Stimulated activated naive CD4-positive, alpha-beta T cell (primary cell): ENCODE measurements around the gene ENAH.
A peak's percentile ranks its signal among the peaks of the same experiment; 100 is the strongest.

Experiments
- DNase-seq, 6 experiments: peaks; one replicate each; lab custom pipeline; 2025; lab: John Stamatoyannopoulos, UW

The ENAH gene

GRCh38 chr1:225559902-225560301 lies 93.0 kb downstream of the ENAH start:
- no peak for DNase-seq

GRCh38 chr1:225559326-225559725 lies 93.6 kb downstream of the ENAH start:
- DNase-seq = no peak

- no peak for DNase-seq
These were observed 96.2 kb downstream of the ENAH start for GRCh38 chr1:225556694-225557093.

- no peak for DNase-seq
These were observed 97.1 kb downstream of the ENAH start for GRCh38 chr1:225555821-225556220.

- peak in 3 of 6 experiments; percentile 8 to 35 (median 30) for DNase-seq
These were observed 98.6 kb downstream of the ENAH start for GRCh38 chr1:225554216-225554812.

GRCh38 chr1:225549821-225550220 lies 103.1 kb downstream of the ENAH start:
- no peak for DNase-seq

GRCh38 chr1:225548140-225548857 lies 104.6 kb downstream of the ENAH start:
- no peak for DNase-seq

GRCh38 chr1:225545649-225546048 lies 107.3 kb downstream of the ENAH start:
- DNase-seq = no peak

- DNase-seq = no peak
These were observed 108.0 kb downstream of the ENAH start for GRCh38 chr1:225544924-225545323.

- no peak for DNase-seq
These were observed 108.7 kb downstream of the ENAH start for GRCh38 chr1:225544263-225544662.

- DNase-seq = no peak
These were observed 109.6 kb downstream of the ENAH start for GRCh38 chr1:225543350-225543749.

GRCh38 chr1:225541383-225541782 lies 111.5 kb downstream of the ENAH start:
- no peak for DNase-seq

GRCh38 chr1:225539575-225539974 lies 113.3 kb downstream of the ENAH start:
- DNase-seq = no peak

- no peak for DNase-seq
These were observed 113.9 kb downstream of the ENAH start for GRCh38 chr1:225539069-225539468.

GRCh38 chr1:225537554-225538251 lies 115.2 kb downstream of the ENAH start:
- no peak for DNase-seq

- DNase-seq = no peak
These were observed 117.6 kb downstream of the ENAH start for GRCh38 chr1:225535280-225535679.

GRCh38 chr1:225534772-225535171 lies 118.2 kb downstream of the ENAH start:
- DNase-seq = no peak

- no peak for DNase-seq
These were observed 118.8 kb downstream of the ENAH start for GRCh38 chr1:225534135-225534534.

GRCh38 chr1:225533238-225533637 lies 119.7 kb downstream of the ENAH start:
- DNase-seq = no peak

- DNase-seq = no peak
These were observed 120.5 kb downstream of the ENAH start for GRCh38 chr1:225532240-225532944.

- no peak for DNase-seq
These were observed 123.2 kb downstream of the ENAH start for GRCh38 chr1:225529726-225530125.

- DNase-seq = no peak
These were observed 125.3 kb downstream of the ENAH start for GRCh38 chr1:225527575-225527974.

GRCh38 chr1:225526878-225527277 lies 126.0 kb downstream of the ENAH start:
- DNase-seq = no peak
